Body of pancreas (tissue), 4 donors: ENCODE data around the gene PDHX.

Experiments
- POLR2A ChIP-seq, 3 donors: fragments of 450-650 bp; IDR thresholded peaks; one replicate each; pipeline ENCODE4 v1.6.1; 2016; ENCODE audit warnings: antibody characterized with exemption in 3 of 3, mild to moderate bottlenecking in 2 of 3
- TF ChIP-seq, protein P1 (sequence below), 7 experiments: fragments of 450-650 bp in 4 of 7; fragments of 200-600 bp in 3 of 7; sonication (generic) in 3 of 7; IDR thresholded peaks; one replicate each; pipeline ENCODE4 v1.5.1; 2016 to 2019; ENCODE audit warnings: antibody characterized with exemption in 7 of 7

DNA sequence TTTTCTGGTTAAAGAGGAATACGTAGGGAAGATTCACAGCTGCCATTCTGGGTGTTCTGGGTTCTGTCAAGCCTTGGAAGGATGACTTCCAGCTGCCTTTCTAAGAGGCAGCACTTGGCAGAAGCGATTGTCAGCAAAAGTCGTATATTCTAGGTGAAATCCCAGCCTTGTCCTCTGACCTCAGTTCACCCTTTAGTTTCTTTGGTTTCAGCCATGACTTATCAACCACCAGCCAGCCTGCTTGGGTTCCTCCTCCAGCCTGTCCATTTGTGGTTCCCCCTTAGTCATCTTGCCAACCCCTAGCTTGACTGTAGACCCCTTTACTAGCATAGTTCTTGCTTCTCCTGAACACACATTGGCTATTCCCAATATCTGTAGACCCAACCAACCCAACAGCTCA is 120.2 kb downstream of the PDHX start:
- TF ChIP-seq, protein P1, sequence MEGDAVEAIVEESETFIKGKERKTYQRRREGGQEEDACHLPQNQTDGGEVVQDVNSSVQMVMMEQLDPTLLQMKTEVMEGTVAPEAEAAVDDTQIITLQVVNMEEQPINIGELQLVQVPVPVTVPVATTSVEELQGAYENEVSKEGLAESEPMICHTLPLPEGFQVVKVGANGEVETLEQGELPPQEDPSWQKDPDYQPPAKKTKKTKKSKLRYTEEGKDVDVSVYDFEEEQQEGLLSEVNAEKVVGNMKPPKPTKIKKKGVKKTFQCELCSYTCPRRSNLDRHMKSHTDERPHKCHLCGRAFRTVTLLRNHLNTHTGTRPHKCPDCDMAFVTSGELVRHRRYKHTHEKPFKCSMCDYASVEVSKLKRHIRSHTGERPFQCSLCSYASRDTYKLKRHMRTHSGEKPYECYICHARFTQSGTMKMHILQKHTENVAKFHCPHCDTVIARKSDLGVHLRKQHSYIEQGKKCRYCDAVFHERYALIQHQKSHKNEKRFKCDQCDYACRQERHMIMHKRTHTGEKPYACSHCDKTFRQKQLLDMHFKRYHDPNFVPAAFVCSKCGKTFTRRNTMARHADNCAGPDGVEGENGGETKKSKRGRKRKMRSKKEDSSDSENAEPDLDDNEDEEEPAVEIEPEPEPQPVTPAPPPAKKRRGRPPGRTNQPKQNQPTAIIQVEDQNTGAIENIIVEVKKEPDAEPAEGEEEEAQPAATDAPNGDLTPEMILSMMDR (IDR thresholded peaks at IDR 0.05): no peak
- TF ChIP-seq POLR2A (IDR thresholded peaks at IDR 0.05): no peak
